Activated CD8-positive, alpha-beta memory T cell treated with anti-CD3 and anti-CD28 coated beads, Interleukin-2, amount 50 U/mL, for 4 hours (primary cell): ENCODE measurements around the gene ST6GALNAC1.
A peak's percentile ranks its signal among the peaks of the same experiment; 100 is the strongest.
"Not testable (repeated sequence)": the region's sequence is repeated elsewhere in the genome, so short reads cannot be mapped to it uniquely, and the experiment has no call there.

ENCODE experiments used
- DNase-seq: peaks from one replicate; pipeline ENCODE4 v3.0.0-alpha.2; 2020

Gene ST6GALNAC1

DNA sequence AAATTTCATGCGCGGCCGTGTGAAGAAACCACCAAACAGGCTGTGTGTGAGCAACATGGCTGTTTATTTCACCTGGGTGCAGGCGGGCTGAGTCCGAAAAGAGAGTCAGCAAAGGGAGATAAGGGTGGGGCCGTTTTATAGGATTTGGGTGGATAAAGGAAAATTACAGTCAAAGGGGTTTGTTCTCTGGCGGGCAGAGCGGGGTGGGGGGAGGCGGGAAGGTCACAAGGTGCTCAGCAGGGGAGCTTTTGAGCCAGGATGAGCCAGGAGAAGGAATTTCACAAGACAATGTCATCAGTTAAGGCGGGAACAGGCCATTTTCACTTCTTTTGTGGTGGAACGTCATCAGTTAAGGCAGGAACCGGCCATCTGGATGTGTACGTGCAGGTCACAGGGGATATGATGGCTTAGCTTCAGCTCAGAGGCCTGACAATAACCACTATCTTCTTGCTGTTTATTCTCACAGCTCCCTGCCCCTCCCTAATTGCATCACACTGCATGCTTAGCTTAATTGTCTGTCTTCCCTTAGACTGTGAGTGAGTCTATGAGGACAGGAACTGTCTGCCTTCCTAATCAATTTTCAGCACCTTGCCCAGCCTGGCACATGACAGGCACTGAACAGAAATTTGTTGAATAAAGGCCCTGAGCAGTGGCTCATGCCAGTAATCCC is 32.3 kb downstream of the ST6GALNAC1 start:
- not testable (repeated sequence) for DNase-seq

DNA sequence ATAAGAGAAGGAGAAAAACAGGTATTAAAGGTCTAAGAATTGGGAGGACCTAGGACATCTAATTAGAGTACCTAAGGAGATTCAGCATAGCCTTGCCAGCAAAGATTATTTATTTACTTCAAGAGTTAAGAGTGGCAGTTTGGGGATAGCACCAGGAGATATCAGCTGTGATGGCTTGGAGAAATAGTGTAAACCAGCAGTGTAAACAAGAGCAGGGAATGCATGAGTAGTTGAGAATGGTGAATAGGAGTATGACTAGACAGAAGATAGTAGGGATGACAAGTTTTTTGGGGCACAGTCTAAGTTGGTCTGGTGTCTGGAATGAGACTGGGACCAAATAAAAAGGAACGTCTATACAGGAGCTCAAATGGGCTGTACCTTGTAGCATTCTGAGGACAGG is 36.9 kb downstream of the ST6GALNAC1 start:
- not testable (repeated sequence) for DNase-seq

DNA sequence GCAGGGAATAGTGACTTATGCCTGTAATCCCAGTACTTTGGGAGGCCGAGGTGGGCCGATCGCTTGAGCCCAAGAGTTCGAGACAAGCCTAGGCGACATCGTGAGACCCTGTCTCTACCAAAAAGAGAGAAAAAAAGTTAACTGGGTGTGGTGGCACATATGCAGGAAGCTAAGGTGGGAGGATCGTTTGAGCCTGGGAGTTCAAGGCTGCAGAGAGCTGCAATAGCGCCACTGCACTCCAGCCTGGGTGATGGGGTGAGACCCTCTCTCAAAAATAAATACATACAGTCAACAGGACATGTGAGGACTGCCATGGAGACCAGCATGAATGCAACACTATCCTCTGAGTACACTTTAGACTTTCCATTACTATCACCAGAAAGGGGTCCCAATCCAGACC is 42.5 kb downstream of the ST6GALNAC1 start:
- DNase-seq: no peak

DNA sequence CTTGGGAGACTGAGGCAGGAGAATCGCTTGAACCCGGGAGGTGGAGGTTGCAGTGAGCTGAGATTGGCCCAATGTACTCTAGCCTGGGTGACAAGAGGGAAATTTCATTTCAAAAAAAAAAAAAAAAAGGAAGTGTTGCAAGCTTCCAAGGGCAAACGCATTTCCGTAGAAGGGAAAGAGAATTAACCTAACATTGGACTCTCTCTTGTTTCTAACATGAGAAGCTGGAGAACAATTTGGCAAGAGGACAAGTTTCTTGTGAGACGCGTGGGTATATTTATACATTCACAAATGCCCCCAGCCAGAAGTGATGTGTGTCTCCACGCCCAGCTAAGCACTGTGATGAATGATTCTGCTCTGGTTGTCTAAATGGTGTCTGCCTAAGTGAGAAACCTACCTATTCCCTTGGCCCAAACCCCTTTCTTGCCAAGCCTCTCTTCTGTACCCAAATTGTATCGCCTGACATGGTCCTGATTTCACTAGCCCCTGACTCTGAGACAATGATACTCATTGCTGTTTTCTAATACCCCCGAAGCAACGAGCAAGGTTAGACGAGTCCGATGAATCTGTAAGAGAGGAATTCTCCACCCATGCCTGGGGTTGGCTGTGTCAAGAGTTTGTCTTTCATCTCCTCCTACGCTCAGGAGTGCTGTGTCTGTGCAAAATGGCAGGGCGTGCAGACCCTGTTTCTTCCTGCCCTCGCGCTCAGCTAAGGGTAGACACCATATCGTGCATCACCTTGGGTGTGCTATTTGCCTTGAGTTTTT is 43.7 kb downstream of the ST6GALNAC1 start:
- no peak for DNase-seq

DNA sequence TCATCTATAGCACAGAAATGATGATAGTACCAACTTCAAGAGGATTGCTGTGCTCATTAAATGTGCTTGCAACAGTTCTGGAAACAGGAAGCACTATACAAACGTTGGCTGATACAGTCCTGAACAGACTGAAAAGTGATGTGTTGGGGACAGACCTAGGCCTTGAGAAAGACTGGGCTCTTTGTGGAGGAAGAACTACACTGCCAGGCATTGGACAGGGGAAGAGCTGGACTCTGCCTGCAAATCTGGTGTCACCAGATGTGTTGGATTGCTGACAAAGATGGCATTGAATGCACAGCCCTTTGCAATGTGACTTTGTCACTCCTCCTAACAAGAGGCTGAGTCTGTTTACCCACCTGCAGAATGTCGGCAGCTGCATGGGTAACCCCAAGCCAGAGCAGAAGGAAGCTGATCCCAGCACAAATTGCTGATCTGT is 45.5 kb downstream of the ST6GALNAC1 start:
- DNase-seq: no peak

DNA sequence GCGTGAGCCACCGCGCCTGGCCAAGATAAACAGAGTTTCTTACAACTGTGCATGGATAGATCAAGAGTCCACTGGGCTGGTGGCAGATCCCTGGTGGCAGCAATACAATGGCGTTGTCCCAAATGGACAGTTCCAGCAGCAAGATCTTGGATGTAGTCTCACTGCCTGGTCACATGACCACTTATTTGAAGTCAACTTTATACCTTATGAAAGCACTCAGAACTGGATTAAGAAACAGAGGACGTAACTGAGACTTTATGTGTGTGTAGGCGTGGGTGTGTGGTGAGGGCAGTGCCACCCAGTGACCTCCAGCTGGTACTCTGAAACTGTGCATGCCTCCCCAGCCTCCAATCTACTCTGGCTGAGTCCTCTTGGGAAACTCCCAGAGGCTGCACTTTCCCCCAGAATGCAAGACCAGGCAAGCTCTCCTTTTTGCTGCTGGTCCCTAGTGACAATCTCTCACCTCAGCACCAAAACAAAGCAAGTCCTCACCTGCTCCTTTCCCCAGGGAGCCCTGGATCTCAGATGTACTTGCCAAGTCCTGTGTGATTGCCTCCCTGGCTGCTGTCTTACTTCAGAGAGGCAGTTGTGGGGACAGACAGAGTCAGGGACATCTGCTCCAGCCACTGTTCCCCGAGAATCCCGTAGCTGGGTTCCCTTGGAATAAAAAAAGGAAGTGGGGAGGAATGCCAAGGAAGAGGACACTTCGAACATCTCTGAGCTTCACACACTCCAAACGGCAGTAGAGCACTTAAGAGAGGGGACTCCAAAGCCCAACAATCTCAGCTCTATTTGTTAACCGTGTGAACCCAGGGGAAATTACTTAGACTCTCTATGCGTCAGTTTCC is 46.2 kb downstream of the ST6GALNAC1 start:
- no peak for DNase-seq

- DNase-seq: no peak
Measured at GRCh38 chr17:76594690-76595089, 48.9 kb downstream of the ST6GALNAC1 start.

GRCh38 chr17:76593959-76594358 is 49.6 kb downstream of the ST6GALNAC1 start:
- DNase-seq: no peak

GRCh38 chr17:76593384-76593826 is 50.2 kb downstream of the ST6GALNAC1 start:
- DNase-seq: no peak

DNA sequence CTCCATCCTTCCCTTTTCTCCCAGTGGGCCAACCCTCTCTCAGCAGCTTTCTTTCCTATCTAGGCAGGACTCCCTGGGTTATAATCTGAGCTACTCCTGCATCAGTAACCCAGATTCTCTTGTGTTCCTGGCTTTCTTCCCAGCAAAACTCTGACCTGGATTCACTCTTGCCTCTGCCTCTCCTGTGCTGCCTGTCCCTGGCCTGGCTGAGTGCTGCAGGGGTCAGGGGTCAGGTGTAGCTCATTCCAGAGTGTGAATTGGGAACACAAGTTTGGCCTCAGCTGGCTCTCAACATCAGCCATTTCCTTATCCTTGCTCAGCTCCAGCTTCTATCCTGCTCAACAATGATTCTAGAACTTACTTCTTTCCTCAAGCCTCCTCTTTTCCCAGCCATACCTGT is 55.4 kb downstream of the ST6GALNAC1 start:
- no peak for DNase-seq

GRCh38 chr17:76586741-76587487 is 56.6 kb downstream of the ST6GALNAC1 start:
- DNase-seq: no peak

- peak; percentile 42 for DNase-seq
Measured at GRCh38 chr17:76585649-76586593, 57.6 kb downstream of the ST6GALNAC1 start, which contains the start of gene ST6GALNAC2. ST6GALNAC2 (minus strand) TSS chr17:76585860; CDS start chr17:76585808, 52 bp downstream.

GRCh38 chr17:76585033-76585648 is 58.4 kb downstream of the ST6GALNAC1 start:
- DNase-seq: no peak

DNA sequence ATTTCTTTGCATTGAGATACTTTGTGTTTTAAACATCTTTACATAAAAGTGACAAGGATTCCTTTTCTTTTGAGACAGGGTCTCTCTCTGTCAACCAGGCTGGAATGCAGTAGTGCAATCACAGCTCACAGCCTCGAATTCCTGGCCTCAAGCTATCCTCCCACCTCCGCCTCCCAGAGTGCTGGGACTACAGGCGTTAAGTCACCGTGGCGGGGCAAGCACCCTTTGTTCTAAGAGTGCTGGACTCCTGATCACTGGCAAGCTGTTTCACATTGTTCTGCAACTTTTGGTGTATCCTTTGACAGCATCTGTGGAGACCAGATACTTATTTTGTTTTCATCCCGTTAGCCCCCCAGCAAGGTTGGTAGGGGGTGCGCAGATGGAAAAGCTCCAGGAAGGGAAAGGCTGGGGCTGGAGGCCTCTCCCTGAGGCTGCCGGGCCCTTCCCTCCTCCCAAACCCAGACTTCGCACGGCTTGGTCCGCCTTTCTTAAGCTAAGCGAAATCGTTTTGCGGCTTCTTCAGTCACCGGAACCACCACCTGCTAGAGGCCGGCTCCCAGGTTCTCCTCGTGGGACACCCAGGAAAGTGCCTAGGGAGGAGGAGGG is 59.0 kb downstream of the ST6GALNAC1 start:
- DNase-seq: no peak

DNA sequence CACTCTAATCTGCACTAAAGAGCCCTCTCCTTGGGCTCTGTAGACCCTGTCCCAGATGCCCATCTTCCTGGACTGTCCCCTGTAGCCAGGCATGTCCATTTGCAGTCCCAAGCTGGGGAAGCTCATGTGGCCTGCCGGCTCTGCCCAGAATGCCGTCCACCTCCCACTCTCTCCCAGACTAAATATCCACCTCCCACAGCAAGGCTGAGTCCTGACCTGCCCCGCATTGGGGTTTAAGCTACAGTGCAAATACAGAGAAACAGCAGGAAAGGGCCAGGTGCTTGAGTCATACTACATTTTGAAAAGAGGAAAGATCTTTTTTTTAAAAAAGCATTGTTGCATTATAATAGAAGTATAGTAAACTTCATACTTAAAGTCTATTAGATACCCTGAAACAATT is 60.9 kb downstream of the ST6GALNAC1 start:
- no peak for DNase-seq

- no peak for DNase-seq
Measured at GRCh38 chr17:76581515-76581914, 62.0 kb downstream of the ST6GALNAC1 start.

DNA sequence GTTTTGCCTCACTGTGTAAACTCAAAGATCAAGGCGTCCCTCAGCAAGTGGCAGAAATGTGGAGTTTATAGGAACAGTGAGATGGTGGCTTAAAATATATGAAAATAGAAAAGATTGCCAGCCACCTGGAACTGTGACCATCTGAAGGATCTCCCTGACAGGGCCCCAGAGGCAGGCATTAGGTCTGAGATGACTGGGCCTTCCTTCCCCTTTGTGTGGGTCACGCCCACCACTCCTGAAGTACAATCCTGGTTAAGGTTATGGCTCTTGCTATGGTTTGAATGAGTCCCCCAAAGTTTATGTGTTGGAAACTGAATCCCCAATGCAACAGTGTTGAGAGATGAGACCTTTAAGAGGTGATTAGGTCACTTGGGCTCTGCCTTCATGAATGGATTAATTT is 64.3 kb downstream of the ST6GALNAC1 start:
- DNase-seq: no peak

DNA sequence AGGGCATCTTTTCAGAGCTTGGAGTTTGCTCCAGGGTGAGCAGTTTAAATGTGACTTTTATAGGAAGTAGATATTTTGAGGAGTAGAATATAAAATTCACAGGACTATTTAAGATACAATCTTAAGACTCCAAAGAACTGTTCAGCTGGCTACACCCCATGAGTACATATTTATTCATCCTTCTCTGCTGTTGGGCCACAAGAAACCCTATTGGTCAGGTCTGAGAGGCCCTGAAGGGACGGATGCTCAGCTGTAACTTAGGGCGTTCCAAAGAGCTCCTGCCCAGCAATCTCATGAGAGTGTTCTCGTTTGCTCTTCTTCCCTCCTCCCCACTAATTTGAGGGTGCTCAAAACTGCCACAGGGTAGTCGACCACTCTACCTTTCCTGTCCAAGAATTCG is 65.2 kb downstream of the ST6GALNAC1 start:
- no peak for DNase-seq

DNA sequence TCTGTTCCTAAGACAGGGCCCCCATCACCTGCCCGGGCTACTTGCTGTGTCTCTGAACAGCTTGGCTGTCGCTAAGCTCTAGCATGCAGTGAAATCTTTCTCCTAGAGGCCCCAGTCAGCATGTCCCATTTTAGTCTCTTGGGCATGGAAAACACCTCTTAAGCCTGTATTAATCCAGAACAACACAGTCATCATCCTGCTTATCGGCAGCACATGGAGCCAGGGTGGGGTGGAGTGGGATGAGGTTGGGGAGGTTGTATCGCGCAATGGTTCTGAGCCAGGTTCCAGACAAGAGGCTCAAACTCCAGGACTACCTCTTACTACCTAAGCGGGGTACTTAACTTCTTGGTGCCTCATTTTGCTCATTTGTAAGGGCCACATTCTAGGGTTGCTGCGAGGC is 65.7 kb downstream of the ST6GALNAC1 start:
- no peak for DNase-seq

DNA sequence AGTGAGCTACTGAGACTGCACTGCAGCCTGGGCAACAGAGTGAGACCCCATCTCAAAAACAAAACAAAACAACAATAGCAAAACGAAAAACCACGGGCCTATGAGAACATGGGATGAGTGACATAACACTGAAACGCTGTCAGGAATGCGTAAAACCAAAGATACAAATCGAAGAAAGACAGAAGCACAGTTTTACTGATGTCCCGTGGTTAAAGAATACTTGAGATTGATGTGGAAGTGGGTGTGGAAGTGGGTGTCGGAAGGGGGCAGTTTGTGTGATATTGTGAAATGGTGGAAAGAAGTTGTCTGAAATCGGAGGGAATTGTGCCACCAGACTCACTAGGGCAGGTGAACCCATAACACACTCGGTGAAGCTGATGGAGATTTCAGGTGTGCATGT is 67.4 kb downstream of the ST6GALNAC1 start:
- DNase-seq: no peak
